GM23338 (cell line): Measurements from ENCODE around the gene B4GALT1. TPM values are rescaled to one million over a fixed set of nuclear protein-coding genes. Genes with fewer than 3 reads are reported as not detected.

Experiments
- ATAC-seq: fragments of 200-7000 bp; cut with Tn5 transposase; 3 replicates; pipeline ENCODE4 v1.9.1; 2020
- DNase-seq: peaks from one replicate; pipeline ENCODE4 v3.0.0-alpha.2; 2015; ENCODE audit warnings: low spot score
- H2AFZ ChIP-seq: fragments of 200-600 bp; sonication (generic); 2 replicates; pipeline ENCODE4 v1.8.0; 2016; ENCODE audit warnings: antibody characterized with exemption, mild to moderate bottlenecking, moderate library complexity
- H3F3A ChIP-seq: fragments of 200-600 bp; sonication (generic); replicated peaks from 2 replicates; pipeline ENCODE4 v1.8.0; 2017; ENCODE audit warnings: antibody characterized with exemption, mixed run types, low read depth
- H3K27ac ChIP-seq: fragments of 200-600 bp; sonication (generic); 2 replicates; pipeline ENCODE4 v1.6.1; 2016; ENCODE audit warnings: low read depth
- H3K27me3 ChIP-seq: fragments of 200-600 bp; sonication (generic); 2 replicates; pipeline ENCODE4 v1.8.0; 2016; ENCODE audit warnings: mild to moderate bottlenecking, mixed run types, moderate library complexity; ENCODE audit not compliant: insufficient read depth
- H3K36me3 ChIP-seq: fragments of 200-600 bp; sonication (generic); 2 replicates; pipeline ENCODE4 v1.8.0; 2016; ENCODE audit warnings: mild to moderate bottlenecking; ENCODE audit not compliant: insufficient read depth
- H3K4me1 ChIP-seq: fragments of 200-600 bp; sonication (generic); 2 replicates; pipeline ENCODE4 v1.8.0; 2016; ENCODE audit warnings: mild to moderate bottlenecking, moderate library complexity; ENCODE audit not compliant: insufficient read depth
- H3K4me2 ChIP-seq: fragments of 200-600 bp; sonication (generic); 2 replicates; pipeline ENCODE4 v1.7.1; 2017; ENCODE audit warnings: mixed run types
- H3K4me3 ChIP-seq: fragments of 200-600 bp; sonication (generic); 2 replicates; pipeline ENCODE4 v1.6.1; 2016; ENCODE audit warnings: mixed run types
- H3K79me2 ChIP-seq: fragments of 200-600 bp; sonication (generic); replicated peaks from 2 replicates; pipeline ENCODE4 v1.8.0; 2017; ENCODE audit warnings: mild to moderate bottlenecking; ENCODE audit not compliant: insufficient read depth
- H3K9me2 ChIP-seq: fragments of 200-600 bp; sonication (generic); 2 replicates; pipeline ENCODE4 v1.8.0; 2017; ENCODE audit not compliant: insufficient read depth
- H4K20me1 ChIP-seq: fragments of 200-600 bp; sonication (generic); replicated peaks from 2 replicates; pipeline ENCODE4 v1.8.0; 2017; ENCODE audit warnings: mild to moderate bottlenecking; ENCODE audit not compliant: insufficient read depth
- H3K27ac Mint-ChIP-seq: 2 replicates; pipeline ENCODE4 v1.8.0; 2020; ENCODE audit warnings: inconsistent platforms, mild to moderate bottlenecking, moderate library complexity, mixed read lengths
- H3K27me3 Mint-ChIP-seq: 3 replicates; pipeline ENCODE4 v1.8.0; 2022; ENCODE audit warnings: low read depth, mild to moderate bottlenecking, moderate library complexity, mixed read lengths, inconsistent platforms; ENCODE audit not compliant: insufficient read depth, poor library complexity
- H3K36me3 Mint-ChIP-seq: 3 replicates; pipeline ENCODE4 v1.8.0; 2021; ENCODE audit warnings: low read depth, mild to moderate bottlenecking, inconsistent platforms, moderate library complexity, mixed read lengths
- H3K4me1 Mint-ChIP-seq: 3 replicates; pipeline ENCODE4 v1.8.0; 2020; ENCODE audit warnings: mild to moderate bottlenecking, inconsistent platforms, mixed read lengths
- H3K4me3 Mint-ChIP-seq: 3 replicates; pipeline ENCODE4 v1.8.0; 2021; ENCODE audit warnings: moderate library complexity, mild to moderate bottlenecking, inconsistent platforms, mixed read lengths
- H3K9me3 Mint-ChIP-seq: 3 replicates; pipeline ENCODE4 v1.8.0; 2020; ENCODE audit warnings: moderate library complexity, mild to moderate bottlenecking, inconsistent platforms, mixed read lengths
- CREB1 ChIP-seq: fragments of 250-450 bp; sonication (Bioruptor Pico); IDR thresholded peaks from 2 replicates; pipeline ENCODE4 v1.5.0; 2020; ENCODE audit warnings: low read depth, mild to moderate bottlenecking, moderate library complexity
- EZH2 ChIP-seq: fragments of 200-600 bp; sonication (generic); IDR thresholded peaks from one replicate; pipeline ENCODE4 v1.8.0; 2017; ENCODE audit warnings: antibody characterized with exemption, mild to moderate bottlenecking, low read depth; ENCODE audit not compliant: unreplicated experiment
- EZH2phosphoT487 ChIP-seq: fragments of 200-600 bp; sonication (generic); IDR thresholded peaks from one replicate; pipeline ENCODE4 v1.8.1; 2018; ENCODE audit warnings: antibody characterized with exemption; ENCODE audit not compliant: unreplicated experiment
- JUNB ChIP-seq: IDR thresholded peaks from one replicate; pipeline ENCODE4 v1.6.1; 2016; ENCODE audit warnings: antibody characterized with exemption; ENCODE audit not compliant: unreplicated experiment
- NANOG ChIP-seq: IDR thresholded peaks from 2 replicates; pipeline ENCODE4 v1.6.1; 2016; ENCODE audit warnings: antibody characterized with exemption, borderline replicate concordance
- POLR2AphosphoS5 ChIP-seq: IDR thresholded peaks from 2 replicates; pipeline ENCODE4 v1.6.1; 2016; ENCODE audit warnings: antibody characterized with exemption, low read depth
- STAT1 ChIP-seq: IDR thresholded peaks from one replicate; pipeline ENCODE4 v1.6.1; 2016; ENCODE audit warnings: antibody characterized with exemption; ENCODE audit not compliant: unreplicated experiment
- ZNF114 ChIP-seq: fragments of 250-450 bp; sonication (Bioruptor Pico); IDR thresholded peaks from 2 replicates; pipeline ENCODE4 v1.5.0; 2020; ENCODE audit warnings: mild to moderate bottlenecking, moderate library complexity
- ZNF331 ChIP-seq: fragments of 250-450 bp; sonication (Bioruptor Pico); IDR thresholded peaks from 2 replicates; pipeline ENCODE4 v1.5.0; 2020; ENCODE audit warnings: low read depth, mild to moderate bottlenecking, moderate library complexity
- polyA plus RNA-seq: library from polyadenylated mRNA; unstranded; fragments of >200 nt; fragmentation: Nextera tagmentation; extraction: Ambion mirVana; gene quantifications from 2 replicates; pipeline ENCODE4 v1.2.1, GENCODE V29; 2016
- total RNA-seq: library from RNA; depleted of rRNA; stranded (reverse); fragments of >200 nt; shearing (Covaris generic); gene quantifications from 2 replicates; pipeline ENCODE4 v1.2.3, GENCODE V29; 2014
- TF ChIP-seq, protein P1 (sequence below): fragments of 250-450 bp; sonication (Bioruptor Pico); IDR thresholded peaks from 2 replicates; pipeline ENCODE4 v1.5.0; 2020; ENCODE audit warnings: mild to moderate bottlenecking, moderate library complexity
- TF ChIP-seq, protein P2 (sequence below), 2 experiments: fragments of 200-600 bp in 1 of 2; sonication (generic) in 1 of 2; conservative IDR thresholded peaks; 2 replicates each; pipeline versions ENCODE4 v1.5.1 to v1.6.1; 2016 to 2017; ENCODE audit warnings: antibody characterized with exemption in 2 of 2, low read depth in 2 of 2, mild to moderate bottlenecking in 2 of 2, moderate library complexity in 1 of 2
- TF ChIP-seq, protein P3 (sequence below): IDR thresholded peaks from one replicate; pipeline ENCODE4 v1.6.1; 2018; ENCODE audit warnings: antibody characterized with exemption; ENCODE audit not compliant: unreplicated experiment

Gene B4GALT1
- total and polyA plus RNA-seq, 2 experiments from 2014 or later = 6.3 to 15.8 TPM

DNA sequence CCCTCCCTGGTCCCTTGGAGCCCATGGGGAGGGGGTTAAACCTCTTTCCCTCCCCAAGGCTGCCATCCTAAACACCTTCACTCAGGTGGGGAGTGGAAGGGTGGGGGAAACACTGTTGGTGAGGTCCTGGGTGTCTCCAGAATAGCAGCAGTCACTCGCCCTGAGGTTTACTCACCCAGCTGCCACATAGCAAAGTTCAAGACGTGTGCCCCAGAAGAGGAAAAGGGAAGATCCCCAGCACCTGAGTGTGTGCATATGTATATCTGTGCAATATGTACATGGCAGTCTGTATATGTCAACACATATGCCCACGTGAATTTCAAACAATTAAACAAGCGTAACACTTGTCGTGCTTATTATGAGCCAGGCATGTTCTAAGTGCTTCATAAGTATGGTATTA is 59.4 kb downstream of the B4GALT1 start:
- Mint-ChIP-seq H3K9me3 (no peaks in the 10 kb centered on the region), H3K27ac (no peak overlapping the region), H3K36me3 (no peaks in the 10 kb centered on the region), H3K4me1 (peaks cover 38% of the 10 kb centered on the region), H3K4me3 (no peak overlapping the region), H3K27me3 (peaks cover 6% of the 10 kb centered on the region)
- H4K20me1 ChIP-seq = no peaks in the 10 kb centered on the region; the same call in 1 of the 2 replicates
- H3K27ac ChIP-seq = no peak overlapping the region
- no peak overlapping the region for H2AFZ ChIP-seq
- no peaks in the 10 kb centered on the region for H3K9me2 ChIP-seq
- H3F3A ChIP-seq = no peaks in the 10 kb centered on the region; the same call in 1 of the 2 replicates
- H3K4me3 ChIP-seq = no peak overlapping the region
- no peak overlapping the region for H3K4me2 ChIP-seq
- H3K79me2 ChIP-seq = no peaks in the 10 kb centered on the region
- TF ChIP-seq CREB1 (CRISPR knock-in tag) = no peak
- TF ChIP-seq, protein P1, sequence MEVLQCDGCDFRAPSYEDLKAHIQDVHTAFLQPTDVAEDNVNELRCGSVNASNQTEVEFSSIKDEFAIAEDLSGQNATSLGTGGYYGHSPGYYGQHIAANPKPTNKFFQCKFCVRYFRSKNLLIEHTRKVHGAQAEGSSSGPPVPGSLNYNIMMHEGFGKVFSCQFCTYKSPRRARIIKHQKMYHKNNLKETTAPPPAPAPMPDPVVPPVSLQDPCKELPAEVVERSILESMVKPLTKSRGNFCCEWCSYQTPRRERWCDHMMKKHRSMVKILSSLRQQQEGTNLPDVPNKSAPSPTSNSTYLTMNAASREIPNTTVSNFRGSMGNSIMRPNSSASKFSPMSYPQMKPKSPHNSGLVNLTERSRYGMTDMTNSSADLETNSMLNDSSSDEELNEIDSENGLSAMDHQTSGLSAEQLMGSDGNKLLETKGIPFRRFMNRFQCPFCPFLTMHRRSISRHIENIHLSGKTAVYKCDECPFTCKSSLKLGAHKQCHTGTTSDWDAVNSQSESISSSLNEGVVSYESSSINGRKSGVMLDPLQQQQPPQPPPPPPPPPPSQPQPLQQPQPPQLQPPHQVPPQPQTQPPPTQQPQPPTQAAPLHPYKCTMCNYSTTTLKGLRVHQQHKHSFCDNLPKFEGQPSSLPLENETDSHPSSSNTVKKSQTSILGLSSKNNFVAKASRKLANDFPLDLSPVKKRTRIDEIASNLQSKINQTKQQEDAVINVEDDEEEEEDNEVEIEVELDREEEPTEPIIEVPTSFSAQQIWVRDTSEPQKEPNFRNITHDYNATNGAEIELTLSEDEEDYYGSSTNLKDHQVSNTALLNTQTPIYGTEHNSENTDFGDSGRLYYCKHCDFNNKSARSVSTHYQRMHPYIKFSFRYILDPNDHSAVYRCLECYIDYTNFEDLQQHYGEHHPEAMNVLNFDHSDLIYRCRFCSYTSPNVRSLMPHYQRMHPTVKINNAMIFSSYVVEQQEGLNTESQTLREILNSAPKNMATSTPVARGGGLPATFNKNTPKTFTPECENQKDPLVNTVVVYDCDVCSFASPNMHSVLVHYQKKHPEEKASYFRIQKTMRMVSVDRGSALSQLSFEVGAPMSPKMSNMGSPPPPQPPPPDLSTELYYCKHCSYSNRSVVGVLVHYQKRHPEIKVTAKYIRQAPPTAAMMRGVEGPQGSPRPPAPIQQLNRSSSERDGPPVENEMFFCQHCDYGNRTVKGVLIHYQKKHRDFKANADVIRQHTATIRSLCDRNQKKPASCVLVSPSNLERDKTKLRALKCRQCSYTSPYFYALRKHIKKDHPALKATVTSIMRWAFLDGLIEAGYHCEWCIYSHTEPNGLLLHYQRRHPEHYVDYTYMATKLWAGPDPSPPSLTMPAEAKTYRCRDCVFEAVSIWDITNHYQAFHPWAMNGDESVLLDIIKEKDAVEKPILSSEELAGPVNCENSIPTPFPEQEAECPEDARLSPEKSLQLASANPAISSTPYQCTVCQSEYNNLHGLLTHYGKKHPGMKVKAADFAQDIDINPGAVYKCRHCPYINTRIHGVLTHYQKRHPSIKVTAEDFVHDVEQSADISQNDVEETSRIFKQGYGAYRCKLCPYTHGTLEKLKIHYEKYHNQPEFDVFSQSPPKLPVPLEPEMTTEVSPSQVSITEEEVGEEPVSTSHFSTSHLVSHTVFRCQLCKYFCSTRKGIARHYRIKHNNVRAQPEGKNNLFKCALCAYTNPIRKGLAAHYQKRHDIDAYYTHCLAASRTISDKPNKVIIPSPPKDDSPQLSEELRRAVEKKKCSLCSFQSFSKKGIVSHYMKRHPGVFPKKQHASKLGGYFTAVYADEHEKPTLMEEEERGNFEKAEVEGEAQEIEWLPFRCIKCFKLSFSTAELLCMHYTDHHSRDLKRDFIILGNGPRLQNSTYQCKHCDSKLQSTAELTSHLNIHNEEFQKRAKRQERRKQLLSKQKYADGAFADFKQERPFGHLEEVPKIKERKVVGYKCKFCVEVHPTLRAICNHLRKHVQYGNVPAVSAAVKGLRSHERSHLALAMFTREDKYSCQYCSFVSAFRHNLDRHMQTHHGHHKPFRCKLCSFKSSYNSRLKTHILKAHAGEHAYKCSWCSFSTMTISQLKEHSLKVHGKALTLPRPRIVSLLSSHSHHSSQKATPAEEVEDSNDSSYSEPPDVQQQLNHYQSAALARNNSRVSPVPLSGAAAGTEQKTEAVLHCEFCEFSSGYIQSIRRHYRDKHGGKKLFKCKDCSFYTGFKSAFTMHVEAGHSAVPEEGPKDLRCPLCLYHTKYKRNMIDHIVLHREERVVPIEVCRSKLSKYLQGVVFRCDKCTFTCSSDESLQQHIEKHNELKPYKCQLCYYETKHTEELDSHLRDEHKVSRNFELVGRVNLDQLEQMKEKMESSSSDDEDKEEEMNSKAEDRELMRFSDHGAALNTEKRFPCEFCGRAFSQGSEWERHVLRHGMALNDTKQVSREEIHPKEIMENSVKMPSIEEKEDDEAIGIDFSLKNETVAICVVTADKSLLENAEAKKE = no peak
- no peak for TF ChIP-seq ZNF114 (CRISPR knock-in tag)
- no peak for TF ChIP-seq EZH2phosphoT487
- no peak for TF ChIP-seq STAT1
- TF ChIP-seq POLR2AphosphoS5 = no peak
- TF ChIP-seq EZH2 = no peak
- TF ChIP-seq JUNB = no peak
- TF ChIP-seq, protein P2, sequence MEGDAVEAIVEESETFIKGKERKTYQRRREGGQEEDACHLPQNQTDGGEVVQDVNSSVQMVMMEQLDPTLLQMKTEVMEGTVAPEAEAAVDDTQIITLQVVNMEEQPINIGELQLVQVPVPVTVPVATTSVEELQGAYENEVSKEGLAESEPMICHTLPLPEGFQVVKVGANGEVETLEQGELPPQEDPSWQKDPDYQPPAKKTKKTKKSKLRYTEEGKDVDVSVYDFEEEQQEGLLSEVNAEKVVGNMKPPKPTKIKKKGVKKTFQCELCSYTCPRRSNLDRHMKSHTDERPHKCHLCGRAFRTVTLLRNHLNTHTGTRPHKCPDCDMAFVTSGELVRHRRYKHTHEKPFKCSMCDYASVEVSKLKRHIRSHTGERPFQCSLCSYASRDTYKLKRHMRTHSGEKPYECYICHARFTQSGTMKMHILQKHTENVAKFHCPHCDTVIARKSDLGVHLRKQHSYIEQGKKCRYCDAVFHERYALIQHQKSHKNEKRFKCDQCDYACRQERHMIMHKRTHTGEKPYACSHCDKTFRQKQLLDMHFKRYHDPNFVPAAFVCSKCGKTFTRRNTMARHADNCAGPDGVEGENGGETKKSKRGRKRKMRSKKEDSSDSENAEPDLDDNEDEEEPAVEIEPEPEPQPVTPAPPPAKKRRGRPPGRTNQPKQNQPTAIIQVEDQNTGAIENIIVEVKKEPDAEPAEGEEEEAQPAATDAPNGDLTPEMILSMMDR (conservative IDR thresholded peaks at IDR 0.05; ENCODE audit: low read depth in 2 of 2) = no peak
- TF ChIP-seq ZNF331 = no peak
- TF ChIP-seq, protein P3, sequence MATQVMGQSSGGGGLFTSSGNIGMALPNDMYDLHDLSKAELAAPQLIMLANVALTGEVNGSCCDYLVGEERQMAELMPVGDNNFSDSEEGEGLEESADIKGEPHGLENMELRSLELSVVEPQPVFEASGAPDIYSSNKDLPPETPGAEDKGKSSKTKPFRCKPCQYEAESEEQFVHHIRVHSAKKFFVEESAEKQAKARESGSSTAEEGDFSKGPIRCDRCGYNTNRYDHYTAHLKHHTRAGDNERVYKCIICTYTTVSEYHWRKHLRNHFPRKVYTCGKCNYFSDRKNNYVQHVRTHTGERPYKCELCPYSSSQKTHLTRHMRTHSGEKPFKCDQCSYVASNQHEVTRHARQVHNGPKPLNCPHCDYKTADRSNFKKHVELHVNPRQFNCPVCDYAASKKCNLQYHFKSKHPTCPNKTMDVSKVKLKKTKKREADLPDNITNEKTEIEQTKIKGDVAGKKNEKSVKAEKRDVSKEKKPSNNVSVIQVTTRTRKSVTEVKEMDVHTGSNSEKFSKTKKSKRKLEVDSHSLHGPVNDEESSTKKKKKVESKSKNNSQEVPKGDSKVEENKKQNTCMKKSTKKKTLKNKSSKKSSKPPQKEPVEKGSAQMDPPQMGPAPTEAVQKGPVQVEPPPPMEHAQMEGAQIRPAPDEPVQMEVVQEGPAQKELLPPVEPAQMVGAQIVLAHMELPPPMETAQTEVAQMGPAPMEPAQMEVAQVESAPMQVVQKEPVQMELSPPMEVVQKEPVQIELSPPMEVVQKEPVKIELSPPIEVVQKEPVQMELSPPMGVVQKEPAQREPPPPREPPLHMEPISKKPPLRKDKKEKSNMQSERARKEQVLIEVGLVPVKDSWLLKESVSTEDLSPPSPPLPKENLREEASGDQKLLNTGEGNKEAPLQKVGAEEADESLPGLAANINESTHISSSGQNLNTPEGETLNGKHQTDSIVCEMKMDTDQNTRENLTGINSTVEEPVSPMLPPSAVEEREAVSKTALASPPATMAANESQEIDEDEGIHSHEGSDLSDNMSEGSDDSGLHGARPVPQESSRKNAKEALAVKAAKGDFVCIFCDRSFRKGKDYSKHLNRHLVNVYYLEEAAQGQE = no peak
- TF ChIP-seq NANOG = no peak
- ATAC-seq (no peak), DNase-seq (no peak)
- no peaks in the 10 kb centered on the region for H3K36me3 ChIP-seq
- H3K27me3 ChIP-seq = no peaks in the 10 kb centered on the region
- H3K4me1 ChIP-seq = peaks cover 15% of the 10 kb centered on the region; the same call in 1 of the 2 replicates
